ENCODE measurements around the gene SUFU.

SUFU gene

DNA sequence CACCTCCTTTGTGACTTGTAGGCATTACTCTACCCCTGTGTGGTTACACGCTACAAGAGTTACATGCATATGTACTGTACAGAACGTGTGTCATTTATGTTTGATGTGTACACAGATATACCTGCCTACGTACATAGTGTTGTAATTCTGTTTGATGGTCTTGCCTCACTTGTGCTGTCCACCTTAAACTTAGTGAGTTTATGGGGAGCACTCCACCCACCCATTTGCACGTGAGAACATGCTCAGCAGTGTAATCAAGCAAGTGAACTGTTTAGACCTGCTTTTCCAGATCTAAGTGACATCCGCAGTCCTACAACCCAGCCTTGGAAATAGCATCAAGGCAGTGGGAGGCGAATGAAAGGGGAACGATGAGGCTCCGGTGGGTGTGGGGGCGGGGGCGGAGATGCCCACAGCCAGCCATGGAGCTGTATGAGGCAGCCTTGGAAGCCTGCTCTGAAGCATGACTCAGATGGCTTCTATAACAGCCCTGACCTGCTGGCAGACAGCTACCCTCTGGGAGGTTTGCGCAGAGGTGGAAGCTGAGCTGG lies 52.1 kb downstream of the SUFU start:
- DNase-seq: no peak

- DNase-seq: no peak
Observed at GRCh38 chr10:102557569-102557968, 53.8 kb downstream of the SUFU start.

- DNase-seq: no peak
Observed at GRCh38 chr10:102559764-102560163, 56.0 kb downstream of the SUFU start.

GRCh38 chr10:102564209-102564834 lies 60.5 kb downstream of the SUFU start:
- no peak for DNase-seq

- no peak for DNase-seq
Observed at GRCh38 chr10:102565793-102566192, 62.0 kb downstream of the SUFU start.

GRCh38 chr10:102578782-102579181 lies 75.0 kb downstream of the SUFU start:
- DNase-seq: no peak

- DNase-seq: no peak
Observed at GRCh38 chr10:102579328-102579727, 75.6 kb downstream of the SUFU start.

DNA sequence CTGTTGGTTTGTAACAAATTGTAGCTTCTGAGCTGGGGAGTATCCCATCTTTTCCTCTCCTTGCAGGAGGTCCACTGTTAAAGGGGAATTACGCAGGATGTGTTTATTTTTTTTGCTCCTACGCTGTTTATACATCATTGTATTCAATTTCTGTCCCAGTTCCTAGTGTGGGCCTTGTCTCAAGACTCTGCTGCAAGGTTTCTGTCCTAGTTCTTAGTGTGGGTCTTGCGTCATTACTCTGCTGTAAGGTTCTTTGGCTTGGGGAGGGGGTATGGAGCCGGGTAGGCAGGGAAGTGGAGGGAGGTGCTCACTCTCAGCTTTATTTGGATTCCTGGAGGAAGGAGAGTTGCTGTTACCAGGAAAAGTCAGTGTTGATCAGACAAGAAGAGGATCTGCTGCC lies 76.5 kb downstream of the SUFU start:
- no peak for DNase-seq

DNA sequence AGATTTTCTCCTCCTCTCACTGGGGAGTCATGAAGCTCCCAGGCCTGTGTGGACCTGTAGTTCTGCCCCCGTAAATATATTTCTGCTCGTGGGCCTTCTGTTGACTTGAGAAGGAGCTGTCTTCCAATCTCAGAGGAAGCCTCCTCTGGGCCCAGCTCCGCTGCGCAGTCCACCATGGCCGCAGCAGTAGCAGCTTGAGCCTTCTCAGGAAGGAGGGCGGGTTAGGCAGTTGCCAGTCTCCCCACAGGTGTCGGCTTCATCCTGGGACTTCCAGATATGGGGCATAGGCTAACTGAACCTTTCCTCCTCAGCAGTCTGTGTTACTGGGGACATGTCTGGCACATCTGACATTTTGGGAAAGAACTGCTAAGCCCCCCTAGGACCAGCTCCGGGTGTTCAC lies 77.6 kb downstream of the SUFU start:
- DNase-seq: no peak

- no peak for DNase-seq
Observed at GRCh38 chr10:102581981-102582580, 78.3 kb downstream of the SUFU start.

- peak; percentile 87 for DNase-seq
Observed at GRCh38 chr10:102583435-102584417, 80.0 kb downstream of the SUFU start.

GRCh38 chr10:102585026-102585425 lies 81.3 kb downstream of the SUFU start:
- DNase-seq: no peak

DNA sequence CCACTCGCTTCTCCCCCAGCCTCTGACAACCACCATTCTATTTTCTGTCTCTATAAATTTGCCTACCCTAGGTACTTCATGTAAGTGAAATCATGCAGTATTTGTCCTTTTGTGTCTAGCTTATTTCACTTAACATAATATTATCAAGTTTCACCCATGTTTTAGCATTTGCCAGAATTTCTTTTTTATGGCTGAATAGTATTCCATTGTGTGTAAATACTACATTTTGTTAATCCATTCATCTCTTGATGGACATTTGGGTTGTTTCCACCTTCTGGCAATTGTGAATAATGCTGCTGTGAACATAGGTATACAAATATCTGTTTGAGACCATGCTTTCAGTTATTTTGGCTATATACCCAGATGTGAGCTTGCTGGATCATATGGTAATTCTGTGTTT lies 83.1 kb downstream of the SUFU start:
- DNase-seq: no peak

DNA sequence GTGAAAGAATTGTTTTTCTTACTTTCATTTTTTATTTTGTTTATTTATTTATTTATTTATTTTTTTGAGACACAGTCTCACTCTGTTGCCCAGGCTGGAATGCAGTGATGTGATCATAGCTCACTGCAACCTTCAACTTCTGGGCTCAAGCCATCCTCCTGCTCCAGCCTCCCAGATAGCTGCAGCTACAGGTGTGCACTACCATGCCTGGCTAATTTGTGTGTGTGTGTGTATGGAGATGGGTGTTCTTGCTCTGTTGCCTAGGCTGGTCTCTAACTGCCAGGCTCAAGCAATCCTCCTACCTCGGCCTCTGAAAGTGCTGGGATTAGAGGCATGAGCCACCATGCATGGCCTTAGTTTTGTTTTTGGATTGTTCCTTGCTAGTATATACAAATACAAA lies 85.1 kb downstream of the SUFU start:
- DNase-seq: no peak

DNA sequence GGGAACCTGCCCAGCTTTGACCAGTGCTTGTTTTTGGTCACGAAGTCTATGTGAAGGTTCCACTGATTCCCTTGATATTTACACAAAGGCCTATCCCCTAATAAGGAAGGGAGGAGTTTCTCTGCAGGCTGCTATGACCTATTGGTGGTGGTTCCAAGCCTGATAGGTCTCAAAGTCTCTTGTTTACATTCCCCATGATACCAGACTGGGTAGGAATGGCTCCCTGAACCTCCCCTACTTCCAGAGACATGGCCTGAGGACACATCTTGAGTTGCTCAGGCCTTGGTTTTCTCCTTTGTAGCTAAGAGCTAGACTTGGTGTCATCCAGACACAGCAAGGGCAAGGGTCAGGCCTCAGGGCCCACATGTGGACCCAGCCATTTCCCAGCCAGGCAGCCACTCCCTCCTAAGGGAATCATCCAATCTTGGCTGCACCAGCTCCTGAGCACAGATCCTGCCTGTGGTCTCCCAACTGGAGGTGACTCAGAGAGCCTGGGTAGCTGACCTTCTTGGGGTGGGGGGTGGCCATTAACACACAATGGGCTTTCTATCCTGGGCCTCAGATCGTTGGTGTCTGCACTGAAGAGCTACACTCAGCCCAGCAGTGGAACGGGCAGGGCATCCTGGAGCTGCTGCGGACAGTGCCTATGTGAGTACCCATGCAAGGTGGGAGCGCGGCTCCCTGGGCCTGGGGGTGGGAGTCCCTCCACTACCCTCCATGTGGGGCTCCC lies 89.5 kb downstream of the SUFU start:
- no peak for DNase-seq

GRCh38 chr10:102593804-102594079 lies 90.0 kb downstream of the SUFU start:
- no peak for DNase-seq

GRCh38 chr10:102595293-102595692 lies 91.5 kb downstream of the SUFU start:
- DNase-seq: no peak

DNA sequence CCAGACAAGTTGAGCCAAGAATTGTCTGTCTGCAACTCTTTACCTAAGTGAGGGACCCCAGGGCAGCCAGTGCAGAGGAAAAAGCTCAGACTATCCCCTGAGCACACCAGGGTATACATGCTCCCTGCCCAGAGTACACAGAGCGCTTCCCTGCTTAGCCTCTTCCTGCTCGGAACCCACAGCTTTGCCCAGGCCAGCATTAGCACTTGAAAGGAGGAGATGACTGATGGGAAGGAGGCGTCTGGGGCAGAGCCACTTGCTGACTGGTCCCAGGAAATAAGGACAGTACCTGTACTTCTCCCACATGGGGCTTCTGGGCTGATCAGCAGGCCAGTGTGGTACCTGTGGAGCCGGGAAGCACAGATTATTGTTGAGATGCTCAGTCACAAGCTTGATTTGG lies 92.1 kb downstream of the SUFU start:
- no peak for DNase-seq

GRCh38 chr10:102596506-102596971 lies 92.8 kb downstream of the SUFU start:
- peak; percentile 33 for DNase-seq

DNA sequence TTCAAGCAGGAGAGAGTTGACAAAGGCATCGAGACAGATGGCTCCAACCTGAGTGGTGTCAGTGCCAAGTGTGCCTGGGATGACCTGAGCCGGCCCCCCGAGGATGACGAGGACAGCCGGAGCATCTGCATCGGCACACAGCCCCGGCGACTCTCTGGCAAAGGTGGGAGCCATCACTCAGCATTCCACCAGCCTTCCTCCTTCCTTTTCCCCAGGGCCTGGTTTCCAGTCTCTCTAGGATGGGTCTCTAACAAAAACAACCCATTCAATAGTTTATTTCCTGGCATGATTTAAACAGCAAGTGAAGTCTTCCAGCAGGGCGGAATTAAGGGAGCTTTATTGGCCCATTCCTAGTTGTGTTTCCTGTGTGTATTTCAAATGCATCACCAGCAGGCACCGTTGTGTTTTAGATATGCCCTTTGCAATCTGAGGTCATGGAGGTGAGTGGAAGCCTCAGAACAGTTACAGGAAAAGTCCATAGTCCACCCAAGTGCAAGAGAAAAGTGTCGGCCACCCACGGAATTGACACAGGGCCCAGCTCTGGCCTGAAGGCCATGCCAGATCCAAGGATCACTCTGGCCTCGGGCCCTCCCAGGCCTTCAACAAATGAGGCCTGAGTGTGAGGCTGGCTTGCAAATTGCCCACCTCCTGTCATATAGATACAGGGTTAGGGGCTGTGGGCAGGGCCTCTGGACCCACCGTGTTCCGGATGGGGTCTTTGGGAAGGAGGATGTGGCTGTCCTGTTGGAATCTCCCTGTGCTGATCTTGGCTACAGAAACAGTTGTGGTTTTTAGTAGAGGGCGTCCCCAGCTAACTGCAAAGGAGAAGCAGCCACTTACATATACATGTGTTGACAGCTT lies 93.6 kb downstream of the SUFU start:
- DNase-seq: no peak

DNA sequence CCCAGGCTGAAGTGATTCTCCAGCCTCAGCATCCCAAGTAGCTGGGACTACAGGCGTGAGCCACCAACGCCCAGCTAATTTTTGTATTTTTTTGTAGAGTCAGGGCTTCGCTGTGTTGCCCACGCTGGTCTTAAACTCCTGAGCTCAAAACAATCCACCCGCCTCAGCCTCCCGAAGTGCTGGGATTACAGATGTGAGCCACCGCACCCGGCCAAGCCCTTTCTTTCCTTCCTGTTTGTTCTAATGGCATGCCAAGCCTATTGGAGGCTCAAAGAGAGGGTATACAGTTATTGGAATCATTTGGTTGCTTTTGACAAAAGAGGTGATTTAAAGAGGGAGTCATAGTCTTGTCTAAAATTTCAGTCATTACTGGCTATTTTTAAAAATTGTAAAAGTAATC lies 94.5 kb downstream of the SUFU start:
- no peak for DNase-seq
